Epithelial cell of prostate (primary cell): Measurements from ENCODE around the gene ACVR1.
"Not testable (repeated sequence)": the region's sequence is repeated elsewhere in the genome, so short reads cannot be mapped to it uniquely, and the experiment has no call there.

Experiments used
- DNase-seq: peaks from one replicate; pipeline ENCODE4 v3.0.0-alpha.2; 2011; ENCODE audit warnings: low read depth, low spot score
- H3K27ac ChIP-seq: fragments of 450-650 bp; 2 replicates; pipeline ENCODE4 v1.5.1; 2017; ENCODE audit warnings: mild to moderate bottlenecking

ACVR1 gene

GRCh38 chr2:157835006-157835405, 41.1 kb downstream of the ACVR1 start:
- no peak for DNase-seq
- no peak overlapping the region for H3K27ac ChIP-seq

GRCh38 chr2:157833721-157834120, 42.4 kb downstream of the ACVR1 start:
- no peak for DNase-seq
- no peak overlapping the region for H3K27ac ChIP-seq

GRCh38 chr2:157831573-157832315, 44.4 kb downstream of the ACVR1 start:
- DNase-seq = no peak
- peak overlapping the region; percentile 91 for H3K27ac ChIP-seq

GRCh38 chr2:157830696-157831570, 45.2 kb downstream of the ACVR1 start:
- H3K27ac ChIP-seq = peak overlapping the region; percentile 91
- DNase-seq = peak; percentile 86

- H3K27ac ChIP-seq = peak overlapping the region; percentile 91
- DNase-seq = no peak
These were observed 45.9 kb downstream of the ACVR1 start for GRCh38 chr2:157830266-157830665.

- no peak for DNase-seq
These were observed 48.8 kb downstream of the ACVR1 start for GRCh38 chr2:157827377-157827776.

GRCh38 chr2:157826644-157827043, 49.5 kb downstream of the ACVR1 start:
- DNase-seq = not testable (repeated sequence)
- peak overlapping the region; percentile 90 for H3K27ac ChIP-seq

More at GRCh38 chr2:157827377-157827776, 48.8 kb downstream of the ACVR1 start:
- peak overlapping the region; percentile 90 for H3K27ac ChIP-seq

- DNase-seq = peak; percentile 97
- H3K27ac ChIP-seq = peak overlapping the region; percentile 90
These were observed 50.2 kb downstream of the ACVR1 start for GRCh38 chr2:157825885-157826284.

GRCh38 chr2:157822993-157823392, 53.1 kb downstream of the ACVR1 start:
- no peak for DNase-seq
- H3K27ac ChIP-seq = no peak overlapping the region

GRCh38 chr2:157822533-157822932, 53.6 kb downstream of the ACVR1 start:
- no peak overlapping the region for H3K27ac ChIP-seq
- DNase-seq = no peak

- DNase-seq = no peak
- H3K27ac ChIP-seq = no peak overlapping the region
These were observed 54.5 kb downstream of the ACVR1 start for GRCh38 chr2:157821519-157822131.

- H3K27ac ChIP-seq = no peak overlapping the region
These were observed 55.9 kb downstream of the ACVR1 start for GRCh38 chr2:157820193-157820592.

GRCh38 chr2:157819761-157820160, 56.4 kb downstream of the ACVR1 start:
- H3K27ac ChIP-seq = no peak overlapping the region
- DNase-seq = no peak

More at GRCh38 chr2:157820193-157820592, 55.9 kb downstream of the ACVR1 start:
- no peak for DNase-seq

GRCh38 chr2:157818227-157818626, 57.9 kb downstream of the ACVR1 start:
- H3K27ac ChIP-seq = no peak overlapping the region
- DNase-seq = no peak

GRCh38 chr2:157815421-157815820, 60.7 kb downstream of the ACVR1 start:
- no peak for DNase-seq
- H3K27ac ChIP-seq = no peak overlapping the region

GRCh38 chr2:157813467-157813866, 62.7 kb downstream of the ACVR1 start:
- no peak overlapping the region for H3K27ac ChIP-seq
- no peak for DNase-seq

GRCh38 chr2:157810037-157810436, 66.1 kb downstream of the ACVR1 start:
- DNase-seq = no peak
- no peak overlapping the region for H3K27ac ChIP-seq

GRCh38 chr2:157809212-157809611, 66.9 kb downstream of the ACVR1 start:
- no peak for DNase-seq
- H3K27ac ChIP-seq = no peak overlapping the region

- no peak overlapping the region for H3K27ac ChIP-seq
- DNase-seq = no peak
These were observed 67.7 kb downstream of the ACVR1 start for GRCh38 chr2:157808421-157808820.

GRCh38 chr2:157806426-157807077, 69.6 kb downstream of the ACVR1 start:
- no peak for DNase-seq

More at GRCh38 chr2:157806426-157807077, 69.6 kb downstream of the ACVR1 start:
- H3K27ac ChIP-seq = no peak overlapping the region
